Urinary bladder (tissue), 4 donors: ENCODE measurements around the gene STPG3. TPM values are rescaled to one million over a fixed set of nuclear protein-coding genes. Genes with fewer than 3 reads are reported as not detected.

ENCODE experiments used
- DNase-seq: peaks from one replicate; pipeline ENCODE4 v3.0.0-alpha.2; 2015; ENCODE audit errors: extremely low spot score
- H3K27ac ChIP-seq: one replicate; pipeline ENCODE4 v1.5.1; 2013; ENCODE audit warnings: low read depth, mild to moderate bottlenecking, moderate library complexity
- H3K36me3 ChIP-seq: one replicate; pipeline ENCODE4 v1.6.1; 2013; ENCODE audit warnings: mild to moderate bottlenecking, moderate library complexity; ENCODE audit not compliant: insufficient read depth
- H3K4me1 ChIP-seq: one replicate; pipeline ENCODE4 v1.6.1; 2013; ENCODE audit warnings: mild to moderate bottlenecking, moderate library complexity; ENCODE audit not compliant: insufficient read depth
- H3K4me3 ChIP-seq: one replicate; pipeline ENCODE4 v1.5.1; 2013; ENCODE audit warnings: low read depth, low read length
- WGBS: extraction: QIAGEN DNeasy Blood & Tissue Kit; methylation state at CpG from one replicate; pipeline ENCODE4 v1.1.7; 2013; 5-methylcytosine and 5-hydroxymethylcytosine counted together
- polyA plus RNA-seq: library from polyadenylated mRNA; stranded (reverse); fragments of 200-250 nt; gene quantifications from one replicate; pipeline ENCODE4 v1.2.3, GENCODE V29; 2013
- total RNA-seq: library from RNA; depleted of rRNA; stranded (reverse); fragments of >200 nt; gene quantifications from one replicate; pipeline ENCODE4 v1.2.3, GENCODE V29; 2014
- donor health status: healthy with polysubstance abuse.
- donor health status: healthy.

STPG3 gene
- total and polyA plus RNA-seq, 2 donors = not detected

DNA sequence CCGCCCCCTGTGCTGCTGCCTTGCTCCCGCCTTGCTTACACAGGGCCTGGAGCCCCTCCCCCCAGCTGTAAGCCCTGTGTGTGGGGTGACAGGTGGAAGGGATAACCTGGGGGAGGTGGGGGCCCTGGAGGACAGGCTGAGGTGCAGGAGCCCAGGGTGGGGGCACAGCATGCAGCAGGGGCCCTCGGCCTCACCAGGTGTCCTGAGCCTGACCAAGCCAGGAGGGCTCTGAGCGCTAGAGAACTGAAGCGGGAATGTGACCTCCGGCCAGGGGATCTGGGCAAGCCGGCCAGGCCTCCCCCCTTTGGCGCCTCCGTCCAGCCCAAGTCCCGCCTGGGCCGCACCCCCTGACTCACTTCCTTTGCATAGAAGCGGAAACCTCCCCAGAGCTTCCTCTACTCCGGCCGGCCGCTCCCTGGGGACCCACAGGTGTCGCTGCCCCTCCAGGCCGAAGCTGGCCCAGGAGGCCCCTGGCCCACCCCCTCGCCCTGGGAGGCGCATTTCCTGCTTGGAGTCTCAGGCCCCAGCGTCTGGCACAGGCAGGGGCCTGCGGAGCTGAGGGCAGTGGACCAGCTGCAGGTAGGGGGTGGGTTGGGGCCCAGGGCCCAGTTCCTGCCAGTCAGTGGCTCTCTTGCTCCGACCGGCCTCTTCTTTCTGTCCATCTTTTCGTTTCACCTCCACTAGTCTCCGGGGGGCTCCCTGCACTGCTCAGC lies 26.4 kb downstream of the STPG3 start, which contains the start of gene TOR4A:
TOR4A (plus strand) TSS at position 398 of the 713 bp plus-strand sequence. CDS start 964 bp downstream, outside the sequence.
- 21% methylated on average over 25 of the region's 25 CpGs for WGBS
- H3K36me3 ChIP-seq = no peaks in the 10 kb centered on the region
- DNase-seq = no peak
- peak within 1 kb of the TSS; percentile 41 for H3K4me3 ChIP-seq
- H3K4me1 ChIP-seq = peaks cover 7% of the 10 kb centered on the region
- H3K27ac ChIP-seq = peak within 1 kb of the TSS; percentile 67

DNA sequence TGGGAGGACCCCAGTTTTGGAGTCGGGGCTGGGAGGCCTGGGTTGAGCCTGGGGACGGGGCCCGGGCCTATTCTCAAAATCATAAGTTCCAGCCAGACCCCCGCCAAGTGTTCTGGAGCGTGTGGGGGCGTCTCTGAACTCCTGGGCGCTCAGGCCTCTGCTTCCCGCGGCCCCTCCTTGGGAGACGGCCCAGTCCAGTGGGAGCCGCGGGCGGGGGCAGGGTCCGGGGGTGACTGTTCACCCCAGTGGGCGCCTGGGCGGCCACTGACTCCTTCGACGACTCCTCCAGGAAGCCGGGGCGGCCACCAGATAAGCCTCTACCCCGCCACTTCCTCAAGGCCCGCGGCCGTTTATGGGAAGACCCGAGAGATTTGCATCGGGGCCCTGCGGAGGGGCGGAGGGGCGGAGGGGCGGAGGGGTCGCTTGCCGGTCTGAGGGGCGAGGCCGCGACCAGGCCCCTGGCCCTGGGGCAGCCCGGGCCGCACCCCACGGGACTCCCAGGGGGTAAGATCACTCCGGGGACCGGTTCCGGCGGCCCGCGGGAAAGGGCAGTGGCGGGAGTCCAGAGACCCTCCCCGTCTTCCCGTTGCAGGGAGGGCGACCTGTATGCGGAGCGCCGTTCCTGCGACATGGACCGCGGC lies 27.1 kb downstream of the STPG3 start:
- Histone ChIP-seq H3K27ac (peak overlapping the region; percentile 54), H3K36me3 (no peaks in the 10 kb centered on the region), H3K4me1 (peaks cover 7% of the 10 kb centered on the region), H3K4me3 (peak overlapping the region; percentile 41)
- WGBS = 11% methylated on average over 54 of the region's 54 CpGs
- no peak for DNase-seq

- peak overlapping the region; percentile 41 for H3K4me3 ChIP-seq
- peaks cover 7% of the 10 kb centered on the region for H3K4me1 ChIP-seq
- H3K27ac ChIP-seq = no peak overlapping the region
- 78% methylated on average over 139 of the region's 139 CpGs for WGBS
- DNase-seq = no peak
- no peaks in the 10 kb centered on the region for H3K36me3 ChIP-seq
These were observed 27.9 kb downstream of the STPG3 start for GRCh38 chr9:137278721-137279711.

DNA sequence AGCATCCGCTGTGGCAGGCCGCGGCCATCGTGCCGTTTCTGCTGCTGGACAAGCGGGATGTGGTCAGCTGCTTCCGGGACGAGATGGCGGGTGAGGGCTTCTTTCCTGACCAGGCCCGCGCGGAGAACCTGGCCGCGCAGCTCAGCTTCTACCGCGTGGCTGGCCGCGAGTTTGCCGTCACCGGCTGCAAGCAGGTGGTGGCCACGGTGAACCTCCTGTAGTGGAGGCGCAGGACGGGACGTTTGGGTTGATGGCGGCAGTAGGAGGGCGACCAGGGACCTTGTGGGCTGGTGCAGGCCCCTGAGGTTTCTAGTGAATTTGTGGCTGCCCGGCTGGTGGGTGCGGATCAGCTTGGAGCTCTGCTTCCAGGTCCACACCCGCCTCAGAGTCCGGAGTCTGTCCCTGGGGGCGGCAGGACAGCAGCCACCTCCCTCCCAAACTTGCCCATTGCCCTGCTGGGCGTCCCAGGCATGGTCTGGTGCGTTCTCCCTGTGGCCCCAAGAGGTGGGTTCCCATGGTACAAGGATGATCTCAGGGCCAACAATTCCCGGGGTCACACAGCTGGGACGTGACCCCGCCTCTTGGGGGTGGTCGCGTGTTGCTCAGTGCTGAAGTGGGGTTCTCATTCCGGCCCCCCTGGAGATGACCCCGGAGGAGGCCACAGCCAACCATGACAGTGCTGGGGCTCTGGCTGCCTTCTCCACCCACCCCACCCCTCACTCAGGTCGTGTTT lies 28.8 kb downstream of the STPG3 start:
- H3K4me3 ChIP-seq = no peak overlapping the region
- H3K4me1 ChIP-seq = peaks cover 7% of the 10 kb centered on the region
- H3K36me3 ChIP-seq = no peaks in the 10 kb centered on the region
- DNase-seq = no peak
- WGBS = 94% methylated on average over 41 of the region's 41 CpGs
- H3K27ac ChIP-seq = no peak overlapping the region

- no peak for DNase-seq
- no peaks in the 10 kb centered on the region for H3K36me3 ChIP-seq
- 47% methylated on average over 85 of the region's 85 CpGs for WGBS
- no peak overlapping the region for H3K4me3 ChIP-seq
- H3K27ac ChIP-seq = no peak overlapping the region
- peaks cover 7% of the 10 kb centered on the region for H3K4me1 ChIP-seq
These were observed 29.6 kb downstream of the STPG3 start for GRCh38 chr9:137280474-137281344.

DNA sequence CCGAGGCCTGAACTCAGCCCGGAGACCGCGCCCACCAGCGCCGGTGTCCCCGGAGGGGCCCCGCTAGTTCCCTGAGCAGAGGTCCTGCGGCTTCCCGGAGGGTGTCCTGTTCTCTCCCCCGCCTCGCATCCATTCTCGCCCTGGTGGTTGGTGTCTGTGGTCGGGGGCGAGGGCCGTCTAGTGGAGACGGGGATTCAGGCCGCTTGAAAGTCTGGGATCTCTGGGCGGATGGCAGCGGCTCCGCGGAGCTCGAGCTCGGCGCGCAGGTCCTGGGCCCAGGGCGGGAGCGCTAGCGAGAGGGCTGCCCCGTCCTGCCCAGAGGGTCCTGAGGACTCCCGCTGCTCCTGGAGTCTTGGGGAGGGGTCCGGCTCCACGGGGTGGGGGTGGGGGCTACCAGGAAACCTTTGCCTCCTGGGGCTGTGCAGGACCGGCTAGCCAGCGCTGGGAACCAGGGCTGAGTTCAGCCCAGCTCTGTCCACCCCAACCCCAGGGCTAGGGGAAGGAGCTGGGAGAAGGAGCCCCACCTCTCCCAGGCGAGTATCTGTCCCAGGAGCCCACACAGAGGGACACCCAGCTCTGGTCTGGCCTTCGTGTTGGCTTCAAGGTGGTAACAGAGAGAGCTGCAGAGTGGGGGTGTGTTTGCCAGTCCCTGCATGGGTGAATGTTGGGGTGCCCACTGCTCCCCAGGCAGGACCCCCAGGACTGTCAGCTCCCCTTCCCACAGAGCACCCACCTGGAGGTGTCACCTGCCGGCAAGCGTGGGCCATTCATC lies 30.4 kb downstream of the STPG3 start:
- WGBS = 61% methylated on average over 39 of the region's 39 CpGs
- no peaks in the 10 kb centered on the region for H3K36me3 ChIP-seq
- H3K4me1 ChIP-seq = peaks cover 7% of the 10 kb centered on the region
- H3K27ac ChIP-seq = no peak overlapping the region
- no peak for DNase-seq
- H3K4me3 ChIP-seq = no peak overlapping the region

DNA sequence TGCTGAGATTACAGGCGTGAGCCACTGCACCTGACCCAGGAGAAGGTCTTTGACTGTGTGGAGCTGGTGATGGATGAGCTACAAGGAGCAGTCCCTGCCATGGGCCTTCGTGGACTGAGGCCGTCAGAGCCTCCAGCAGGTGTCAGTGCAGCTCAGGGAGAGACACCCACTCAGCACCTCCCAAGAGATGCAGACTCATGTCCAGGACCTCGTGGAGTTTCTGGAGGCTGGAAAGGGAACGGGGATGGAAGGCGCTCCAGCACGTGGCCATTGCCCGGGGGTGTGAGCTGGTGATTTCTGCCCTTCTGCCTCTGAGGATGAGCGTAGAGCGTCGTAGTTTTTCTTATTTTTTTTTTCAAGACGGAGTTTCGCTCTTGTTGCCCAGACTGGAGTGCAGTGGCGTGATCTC lies 35.9 kb downstream of the STPG3 start:
- Histone ChIP-seq H3K4me1 (no peaks in the 10 kb centered on the region), H3K27ac (no peak overlapping the region), H3K36me3 (no peaks in the 10 kb centered on the region), H3K4me3 (no peak overlapping the region)
- no peak for DNase-seq
- 47% methylated on average over 14 of the region's 14 CpGs for WGBS

GRCh38 chr9:137293094-137293481 lies 42.0 kb downstream of the STPG3 start:
- no peaks in the 10 kb centered on the region for H3K36me3 ChIP-seq
- H3K4me1 ChIP-seq = peaks cover 4% of the 10 kb centered on the region
- no peak overlapping the region for H3K4me3 ChIP-seq
- DNase-seq = no peak
- no peak overlapping the region for H3K27ac ChIP-seq
- 62% methylated on average over 15 of the region's 15 CpGs for WGBS

DNA sequence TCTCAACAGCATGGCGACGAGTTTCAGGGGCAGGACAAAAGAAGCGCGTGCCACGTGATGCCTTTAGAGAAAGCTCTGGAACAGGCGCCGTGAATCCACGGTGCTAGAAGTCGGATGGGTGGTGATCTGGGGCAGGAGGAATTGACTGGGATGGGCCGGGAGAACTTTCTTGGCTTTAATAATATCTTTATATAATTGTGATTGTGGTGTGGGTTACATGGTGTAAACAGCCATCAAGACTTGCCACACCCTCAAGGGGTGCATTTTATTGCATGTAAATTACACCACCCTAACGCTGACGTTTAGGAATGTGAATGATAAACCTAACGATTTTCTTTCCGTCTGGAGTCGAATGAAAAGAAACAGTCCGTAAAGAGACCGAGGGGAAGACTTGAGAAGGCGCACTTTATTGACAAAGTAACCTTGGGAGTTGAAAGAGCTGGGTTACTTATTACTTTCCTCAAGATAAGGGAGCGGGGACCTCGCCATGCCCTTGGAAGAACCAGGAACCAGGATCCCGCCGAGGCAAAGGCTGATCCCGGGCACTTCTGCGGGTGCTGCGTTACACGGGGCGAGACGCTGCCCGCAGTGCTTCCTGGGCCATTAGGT lies 42.5 kb downstream of the STPG3 start:
- DNase-seq = no peak
- WGBS = 58% methylated on average over 29 of the region's 29 CpGs
- H3K4me3 ChIP-seq = peak overlapping the region; percentile 16
- H3K4me1 ChIP-seq = peaks cover 4% of the 10 kb centered on the region
- no peaks in the 10 kb centered on the region for H3K36me3 ChIP-seq
- H3K27ac ChIP-seq = no peak overlapping the region

GRCh38 chr9:137294091-137294680 lies 43.1 kb downstream of the STPG3 start:
- H3K4me3 ChIP-seq = peak overlapping the region; percentile 16
- WGBS = 52% methylated on average over 11 of the region's 11 CpGs

DNA sequence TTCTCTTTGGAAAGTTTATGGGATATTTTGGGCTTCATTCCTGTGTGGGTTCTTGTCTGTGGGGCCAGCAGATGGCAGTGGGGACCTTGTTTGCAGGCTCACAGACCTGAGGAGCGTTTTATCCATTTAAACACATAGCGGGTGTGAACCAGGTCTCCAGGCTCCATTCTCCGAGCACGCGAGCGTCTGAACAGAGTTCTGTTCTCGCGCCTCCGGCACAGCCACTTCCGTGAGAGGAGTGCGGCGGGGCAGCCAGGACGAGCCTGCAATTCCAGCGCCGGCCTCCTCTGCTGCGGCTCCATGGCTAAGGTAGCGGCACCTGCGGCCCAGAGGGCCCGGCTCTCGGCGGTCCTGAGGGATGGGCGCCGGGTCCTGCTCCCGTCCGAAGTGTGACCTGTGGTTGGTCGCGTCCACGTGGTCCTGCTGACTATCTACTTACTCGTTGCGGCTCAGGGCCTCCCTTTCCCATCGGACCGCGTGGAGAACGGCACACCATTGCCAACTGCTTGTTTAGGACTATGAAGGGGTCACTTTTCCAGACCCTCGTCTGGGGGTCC lies 43.7 kb downstream of the STPG3 start:
- no peak for DNase-seq
- 19% methylated on average over 35 of the region's 35 CpGs for WGBS
- no peak overlapping the region for H3K4me3 ChIP-seq

More at GRCh38 chr9:137294091-137294680, 43.1 kb downstream of the STPG3 start:
- no peak for DNase-seq
- no peaks in the 10 kb centered on the region for H3K36me3 ChIP-seq
- H3K4me1 ChIP-seq = peaks cover 4% of the 10 kb centered on the region
- H3K27ac ChIP-seq = no peak overlapping the region

More for the DNA sequence above, 43.7 kb downstream of the STPG3 start:
- H3K36me3 ChIP-seq = no peaks in the 10 kb centered on the region
- H3K4me1 ChIP-seq = peaks cover 4% of the 10 kb centered on the region
- H3K27ac ChIP-seq = no peak overlapping the region
